ENCODE results near the gene MAP6D1. TPM values are rescaled to one million over a fixed set of nuclear protein-coding genes. Genes with fewer than 3 reads are reported as not detected.

The MAP6D1 gene
- total and polyA plus RNA-seq, 9 of the 15 experiments (the other 6 are each of a cell fraction or from before 2014, with no cell fraction given): 0.16 to 1.5 (median 0.44) TPM; not detected in 3

- TF ChIP-seq AFF1 (IDR thresholded peaks at IDR 0.05; ENCODE audit: low read depth in 1 of 2, partially characterized antibody in 2 of 2) (no peak), POLR2B (IDR thresholded peaks at IDR 0.05; ENCODE audit: low read depth, partially characterized antibody) (no peak), ZFP30 (CRISPR knock-in tag; IDR thresholded peaks at IDR 0.05; ENCODE audit: borderline replicate concordance) (no peak), SMARCA5 (IDR thresholded peaks at IDR 0.05) (no peak), ERF (CRISPR knock-in tag; IDR thresholded peaks at IDR 0.05) (no peak), ATF1 (CRISPR knock-in tag; IDR thresholded peaks at IDR 0.05) (no peak), ATF1 (tag; IDR thresholded peaks at IDR 0.05) (no peak), HINFP (tag; conservative IDR thresholded peaks at IDR 0.05; ENCODE audit: low read depth) (no peak), MCM5 (IDR thresholded peaks at IDR 0.05; ENCODE audit: low read depth) (no peak), ZNF583 (CRISPR knock-in tag; IDR thresholded peaks at IDR 0.05) (no peak)
Observed at GRCh38 chr3:183845608-183846288, 20.4 kb upstream of the MAP6D1 start (continued).
